BLaER1 (cell line): ENCODE measurements around the gene PHF10.
"Not testable (repeated sequence)": the region's sequence is repeated elsewhere in the genome, so short reads cannot be mapped to it uniquely, and the experiment has no call there.

Experiments
- H3K27ac ChIP-seq: shearing (Covaris generic); formaldehyde crosslinking; 2 replicates; pipeline ENCODE4 v1.8.1; 2022
- H3K27me3 ChIP-seq: shearing (Covaris generic); formaldehyde crosslinking; 2 replicates; pipeline ENCODE4 v1.8.1; 2022
- H3K36me3 ChIP-seq: shearing (Covaris generic); formaldehyde crosslinking; 2 replicates; pipeline ENCODE4 v1.8.1; 2022
- H3K4me1 ChIP-seq: shearing (Covaris generic); formaldehyde crosslinking; 2 replicates; pipeline ENCODE4 v1.8.1; 2022
- H3K4me2 ChIP-seq: shearing (Covaris generic); formaldehyde crosslinking; 2 replicates; pipeline ENCODE4 v1.8.1; 2022
- H3K4me3 ChIP-seq: shearing (Covaris generic); formaldehyde crosslinking; 2 replicates; pipeline ENCODE4 v1.8.1; 2022
- H3K9ac ChIP-seq: shearing (Covaris generic); formaldehyde crosslinking; 2 replicates; pipeline ENCODE4 v1.8.1; 2022
- H3K9me3 ChIP-seq: shearing (Covaris generic); formaldehyde crosslinking; 2 replicates; pipeline ENCODE4 v1.8.1; 2022
- H4K20me1 ChIP-seq: shearing (Covaris generic); formaldehyde crosslinking; 2 replicates; pipeline ENCODE4 v1.8.1; 2022
- Cebpa-rat ChIP-seq: shearing (Covaris generic); IDR thresholded peaks from 2 replicates; pipeline ENCODE4 v1.8.1; 2022

PHF10 gene

GRCh38 chr6:169724494-169725124 lies at the start of gene PHF10:
PHF10 (minus strand) TSS chr6:169724500; CDS start chr6:169723931, 569 bp downstream.
- Histone ChIP-seq H3K9ac (peak within 1 kb of the TSS; percentile 96), H3K9me3 (no peaks in the 10 kb centered on the region), H3K36me3 (no peaks in the 10 kb centered on the region; the same call in 1 of the 2 replicates), H3K4me3 (peak within 1 kb of the TSS; percentile 86), H3K27ac (peak within 1 kb of the TSS; percentile 95), H3K4me1 (peaks cover 31% of the 10 kb centered on the region), H4K20me1 (peaks cover 41% of the 10 kb centered on the region), H3K4me2 (peak within 1 kb of the TSS; percentile 93), H3K27me3 (no peaks in the 10 kb centered on the region)
- TF ChIP-seq Cebpa-rat: no peak

GRCh38 chr6:169766921-169767736 lies 42.8 kb upstream of the PHF10 start:
- Histone ChIP-seq H3K4me1 (no peaks in the 10 kb centered on the region), H3K36me3 (peaks cover 81% of the 10 kb centered on the region), H3K4me2 (no peak overlapping the region), H3K9ac (no peak overlapping the region), H3K27me3 (no peaks in the 10 kb centered on the region), H3K9me3 (no peaks in the 10 kb centered on the region), H3K4me3 (no peak overlapping the region), H4K20me1 (no peaks in the 10 kb centered on the region), H3K27ac (no peak overlapping the region)
- TF ChIP-seq Cebpa-rat: no peak

GRCh38 chr6:169766232-169766631 lies 41.9 kb upstream of the PHF10 start:
- H3K4me1 ChIP-seq: no peaks in the 10 kb centered on the region
- no peak overlapping the region for H3K4me3 ChIP-seq
- no peaks in the 10 kb centered on the region for H4K20me1 ChIP-seq
- no peaks in the 10 kb centered on the region for H3K9me3 ChIP-seq
- no peak overlapping the region for H3K9ac ChIP-seq
- no peak overlapping the region for H3K4me2 ChIP-seq
- peaks cover 81% of the 10 kb centered on the region for H3K36me3 ChIP-seq
- H3K27ac ChIP-seq: no peak overlapping the region
- TF ChIP-seq Cebpa-rat: no peak
- no peaks in the 10 kb centered on the region for H3K27me3 ChIP-seq

DNA sequence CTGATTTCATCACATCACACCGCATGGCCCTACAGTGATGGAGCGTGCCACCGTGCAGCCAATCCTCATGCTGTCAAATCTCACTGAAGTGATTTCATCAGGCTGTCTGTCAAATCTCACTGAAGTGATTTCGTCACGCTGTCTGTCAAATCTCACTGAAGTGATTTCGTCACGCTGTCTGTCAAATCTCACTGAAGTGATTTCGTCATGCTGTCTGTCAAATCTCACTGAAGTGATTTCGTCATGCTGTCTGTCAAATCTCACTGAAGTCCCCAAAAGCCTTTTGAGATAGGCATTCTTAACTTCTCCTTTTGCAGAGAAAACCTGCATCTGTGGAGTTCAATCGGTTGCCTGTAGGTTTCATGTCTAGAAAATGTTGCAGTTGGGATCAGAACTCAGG lies 41.5 kb upstream of the PHF10 start:
- H3K4me3 ChIP-seq, H3K4me1 ChIP-seq, H3K9me3 ChIP-seq, H3K27ac ChIP-seq, H4K20me1 ChIP-seq, H3K9ac ChIP-seq, H3K4me2 ChIP-seq, H3K27me3 ChIP-seq: not testable (repeated sequence)
- H3K36me3 ChIP-seq: peaks cover 84% of the 10 kb centered on the region

- Histone ChIP-seq H3K4me1 (no peaks in the 10 kb centered on the region), H3K36me3 (peaks cover 96% of the 10 kb centered on the region), H3K4me3 (no peak overlapping the region)
Measured at GRCh38 chr6:169763881-169764280, 39.6 kb upstream of the PHF10 start.

DNA sequence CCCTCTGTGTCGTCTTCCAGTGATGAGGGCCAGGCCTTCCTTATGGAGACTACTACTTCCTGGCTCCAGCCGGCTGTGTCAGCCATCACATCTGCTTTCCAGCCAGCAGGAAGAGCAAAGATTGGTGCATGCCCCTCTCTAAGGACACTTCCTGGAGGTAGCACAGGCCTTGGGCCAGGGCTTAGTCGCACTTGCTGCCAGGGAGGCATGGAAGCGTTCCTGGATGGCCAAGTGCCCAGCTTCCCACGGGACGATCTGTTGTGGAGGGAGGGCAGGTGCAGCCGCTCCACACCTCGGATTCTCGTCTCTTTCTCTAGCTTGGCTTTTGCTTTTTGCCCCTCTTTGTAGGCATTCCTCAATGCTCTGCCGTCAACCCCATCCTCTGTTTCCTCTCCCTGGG lies 39.0 kb upstream of the PHF10 start:
- Histone ChIP-seq H3K9me3 (no peaks in the 10 kb centered on the region), H3K9ac (no peak overlapping the region), H3K36me3 (peaks cover 96% of the 10 kb centered on the region), H3K27me3 (no peaks in the 10 kb centered on the region), H4K20me1 (no peaks in the 10 kb centered on the region), H3K4me1 (no peaks in the 10 kb centered on the region), H3K4me3 (no peak overlapping the region), H3K4me2 (no peak overlapping the region), H3K27ac (no peak overlapping the region)
- no peak for TF ChIP-seq Cebpa-rat

More at GRCh38 chr6:169763881-169764280, 39.6 kb upstream of the PHF10 start:
- no peak overlapping the region for H3K27ac ChIP-seq
- no peak overlapping the region for H3K4me2 ChIP-seq
- TF ChIP-seq Cebpa-rat: no peak
- no peaks in the 10 kb centered on the region for H3K27me3 ChIP-seq
- no peaks in the 10 kb centered on the region for H4K20me1 ChIP-seq
- H3K9me3 ChIP-seq: no peaks in the 10 kb centered on the region
- H3K9ac ChIP-seq: no peak overlapping the region

DNA sequence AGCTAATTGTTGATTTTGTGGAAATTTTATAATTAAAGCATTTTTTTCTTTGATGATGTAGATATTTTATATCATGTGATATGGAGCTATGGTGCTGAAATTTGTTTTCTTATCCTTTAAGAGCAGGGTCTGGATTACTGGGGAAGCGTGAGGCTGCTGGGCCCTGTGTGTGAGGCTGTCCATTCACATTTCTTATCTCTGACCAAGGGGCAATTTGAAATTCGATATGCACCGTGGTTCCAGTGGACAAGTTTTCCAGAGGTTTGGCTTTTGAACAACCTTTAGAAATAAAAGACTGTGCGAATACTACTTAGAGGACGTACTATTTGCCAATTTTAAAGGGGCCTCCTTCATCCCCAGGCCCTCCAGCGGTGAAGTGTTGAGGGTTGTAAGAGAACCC lies 30.9 kb upstream of the PHF10 start:
- H3K27ac ChIP-seq: no peak overlapping the region
- no peaks in the 10 kb centered on the region for H3K27me3 ChIP-seq
- H3K36me3 ChIP-seq: peaks cover 44% of the 10 kb centered on the region
- no peak overlapping the region for H3K4me3 ChIP-seq
- no peak overlapping the region for H3K9ac ChIP-seq
- no peaks in the 10 kb centered on the region for H3K9me3 ChIP-seq
- H3K4me2 ChIP-seq: no peak overlapping the region
- H3K4me1 ChIP-seq: peaks cover 17% of the 10 kb centered on the region
- TF ChIP-seq Cebpa-rat: no peak
- no peaks in the 10 kb centered on the region for H4K20me1 ChIP-seq

DNA sequence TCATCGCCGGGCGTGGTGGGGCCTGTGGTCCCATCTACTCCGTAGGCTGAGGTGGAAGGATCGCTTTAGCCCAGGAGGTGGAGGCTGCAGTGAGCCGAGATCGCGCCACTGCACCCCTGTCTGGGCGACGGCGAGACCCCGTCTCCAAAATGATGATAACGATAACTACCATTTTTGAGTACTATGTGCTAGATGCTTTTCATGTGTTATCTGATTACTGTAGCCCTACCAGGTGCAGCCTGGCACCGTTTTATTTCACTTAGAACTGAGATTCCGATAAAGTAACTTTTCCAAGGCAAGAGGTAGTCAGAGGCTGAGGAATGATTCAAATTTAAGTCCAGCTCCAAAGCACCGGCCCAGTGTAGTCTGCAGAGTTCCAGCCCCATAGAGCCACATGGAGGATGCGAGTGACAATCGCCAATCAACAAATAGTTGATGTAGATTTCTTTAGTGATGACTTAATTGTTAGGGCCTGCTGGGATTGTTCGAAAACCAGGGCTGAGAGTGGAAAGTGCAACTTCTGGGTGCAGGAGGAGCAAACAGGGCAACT lies 27.8 kb upstream of the PHF10 start:
- Histone ChIP-seq H3K9me3 (no peaks in the 10 kb centered on the region), H3K36me3 (peaks cover 18% of the 10 kb centered on the region), H3K4me1 (peaks cover 25% of the 10 kb centered on the region), H3K27me3 (no peaks in the 10 kb centered on the region), H3K4me3 (peak overlapping the region; percentile 86), H3K27ac (peak overlapping the region; percentile 96), H3K4me2 (peak overlapping the region; percentile 73), H3K9ac (peak overlapping the region; percentile 95), H4K20me1 (no peaks in the 10 kb centered on the region)
- TF ChIP-seq Cebpa-rat: no peak

GRCh38 chr6:169751242-169752073 lies 27.2 kb upstream of the PHF10 start, which contains the start of the genes DYNLT2 and ERMARD:
DYNLT2 (minus strand) TSS chr6:169751572; CDS start chr6:169751458, 114 bp downstream.
ERMARD (plus strand) TSS chr6:169751622; CDS start chr6:169751658, 36 bp downstream.
- peak within 1 kb of the TSS; percentile 86 for H3K4me3 ChIP-seq
- peak within 1 kb of the TSS; percentile 73 for H3K4me2 ChIP-seq
- TF ChIP-seq Cebpa-rat: no peak
- no peaks in the 10 kb centered on the region for H3K27me3 ChIP-seq
- peak within 1 kb of the TSS; percentile 96 for H3K27ac ChIP-seq
- H4K20me1 ChIP-seq: no peaks in the 10 kb centered on the region
- H3K36me3 ChIP-seq: peaks cover 11% of the 10 kb centered on the region; the same call in 1 of the 2 replicates
- peak within 1 kb of the TSS; percentile 95 for H3K9ac ChIP-seq
- H3K4me1 ChIP-seq: peaks cover 25% of the 10 kb centered on the region
- 0 out of 2 replicates have a peak, but pooled peaks cover 4% of the 10 kb centered on the region for H3K9me3 ChIP-seq
